GM19025 (cell line): ENCODE data around the gene GLTP.

Experiments
- ATAC-seq: cut with Tn5 transposase; IDR thresholded peaks from one replicate; pipeline ENCODE4 v1.9.1; 2021; ENCODE audit warnings: mild to moderate bottlenecking, low read depth, moderate library complexity; ENCODE audit not compliant: unreplicated experiment

The GLTP gene

DNA sequence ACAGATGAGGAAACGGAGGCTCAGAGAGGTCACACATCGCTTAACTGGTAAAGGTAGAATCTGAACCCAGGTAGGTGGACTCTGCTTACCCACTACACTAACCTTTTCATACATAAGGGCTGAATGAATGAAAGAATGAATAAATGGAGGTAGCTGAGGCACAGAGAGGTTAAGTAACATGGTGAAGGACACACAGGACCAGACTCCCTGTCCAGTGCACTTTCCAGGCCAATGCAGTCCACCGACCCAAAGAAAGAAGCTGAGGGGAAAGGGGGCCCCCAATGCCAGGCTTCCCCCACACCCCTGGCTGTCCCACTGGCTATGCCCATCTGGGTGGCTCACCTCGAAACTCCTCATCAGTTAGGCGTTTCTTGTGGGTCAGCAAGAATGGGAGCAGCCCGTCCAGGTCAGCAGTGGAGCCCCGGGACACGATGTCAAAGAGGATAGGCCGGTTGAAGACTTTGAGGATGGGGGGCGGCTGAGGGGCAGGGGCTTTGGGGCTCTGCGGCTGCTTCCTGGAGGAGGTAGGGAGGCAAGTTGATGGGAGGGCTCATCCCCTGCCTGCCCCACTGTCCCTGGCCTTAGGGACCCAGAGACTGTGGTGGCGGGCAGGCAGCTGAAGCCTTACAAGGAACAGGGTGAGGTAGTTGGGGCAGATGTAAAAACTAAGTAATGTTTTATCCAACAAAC, 72.2 kb downstream of the GLTP start:
- ATAC-seq: no peak

DNA sequence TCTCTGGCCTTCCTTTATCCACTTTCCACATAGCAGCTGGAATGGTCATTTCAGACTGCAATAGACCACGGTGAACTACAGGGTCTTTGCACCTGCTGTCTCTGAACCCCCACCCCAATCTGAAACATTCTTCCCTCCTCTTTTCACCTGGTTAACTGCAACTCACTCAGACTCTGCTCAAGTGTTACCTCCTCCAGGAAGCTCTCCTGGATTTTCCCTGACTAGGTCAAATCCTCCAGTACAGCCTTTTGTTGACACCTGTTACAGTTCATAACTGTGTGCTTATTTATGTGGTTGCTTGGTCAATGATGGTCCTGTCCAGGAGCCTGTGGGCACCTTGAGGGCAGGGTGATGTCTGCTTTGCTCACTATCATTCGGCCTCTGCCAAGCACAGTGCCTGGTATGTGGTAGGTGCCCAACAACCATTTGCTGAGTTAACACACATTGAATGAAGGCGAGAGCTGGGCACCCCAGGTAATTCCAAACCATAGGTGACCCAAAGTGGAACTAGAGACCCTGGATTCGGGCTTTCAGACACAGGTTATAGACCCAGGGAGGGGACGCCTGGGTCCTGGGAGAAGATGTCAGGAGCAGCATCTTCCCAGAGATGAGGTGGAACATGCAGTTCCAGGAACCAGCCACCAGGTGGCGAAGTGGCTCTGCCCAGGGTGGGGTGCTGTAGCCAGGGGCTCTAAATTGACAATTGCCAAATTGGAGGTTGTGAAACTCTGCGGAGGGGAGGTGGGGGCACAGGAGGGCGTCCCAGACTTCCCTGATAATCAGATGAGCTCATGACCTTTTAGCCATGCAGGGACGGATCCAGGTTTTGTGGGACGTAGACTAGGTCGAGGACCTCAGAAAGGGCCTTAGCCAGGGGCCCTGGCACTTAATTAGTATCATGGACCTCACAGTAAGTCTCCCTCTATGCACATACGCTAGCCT, 75.2 kb downstream of the GLTP start:
- ATAC-seq: no peak

DNA sequence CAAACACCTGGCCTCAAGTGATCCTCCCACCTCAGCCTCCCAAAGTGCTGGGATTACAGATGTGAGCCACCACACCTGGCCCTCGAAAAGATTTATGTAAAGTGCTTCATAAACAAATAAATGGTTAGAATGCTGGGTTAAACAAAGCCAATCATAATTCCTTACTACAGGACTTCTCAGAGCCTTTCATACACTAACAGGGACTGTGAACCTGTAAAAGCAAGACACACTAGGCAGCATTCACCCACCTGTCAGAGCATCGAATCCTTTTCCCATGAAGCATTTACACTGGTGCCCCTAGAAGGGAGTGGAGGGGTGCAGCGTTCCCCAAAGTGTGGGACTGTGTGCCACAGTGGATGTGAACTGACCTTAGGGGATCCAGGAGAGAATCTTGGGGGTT, 76.7 kb downstream of the GLTP start:
- ATAC-seq: no peak

DNA sequence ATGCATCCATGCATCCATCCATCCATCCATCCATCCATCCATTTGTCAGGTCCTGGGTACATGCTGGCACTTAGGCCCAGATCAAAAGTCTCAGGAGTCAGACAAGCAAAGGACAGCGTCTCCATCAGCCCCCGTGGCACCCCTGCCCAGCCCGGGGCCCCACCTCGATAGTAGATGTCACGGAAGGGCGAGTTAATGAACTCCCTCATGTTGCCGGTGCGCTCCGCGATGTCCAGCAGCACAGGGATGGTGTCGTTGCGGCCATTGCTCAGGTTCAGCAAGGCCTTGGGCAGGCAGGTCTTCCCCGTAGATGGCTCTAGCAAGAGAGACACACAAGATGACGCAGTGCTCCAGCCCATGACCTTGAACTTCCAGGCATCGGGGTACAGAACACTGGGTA, 77.5 kb downstream of the GLTP start:
- no peak for ATAC-seq
